ENCODE results near the gene PKP3.
"Not testable (repeated sequence)": the region's sequence is repeated elsewhere in the genome, so short reads cannot be mapped to it uniquely, and the experiment has no call there.

Gene PKP3

GRCh38 chr11:408154-409007, 14.4 kb downstream of the PKP3 start:
- DNase-seq (ENCODE audit: extremely low read depth in 1 of 2, low read depth in 1 of 2): no peak

- DNase-seq (ENCODE audit: extremely low read depth in 1 of 2, low read depth in 1 of 2): no peak
Measured at GRCh38 chr11:409008-409599, 15.1 kb downstream of the PKP3 start.

- DNase-seq (ENCODE audit: extremely low read depth in 1 of 2, low read depth in 1 of 2): no peak
Measured at GRCh38 chr11:409600-410483, 15.8 kb downstream of the PKP3 start.

- not testable (repeated sequence) for DNase-seq (ENCODE audit: extremely low read depth in 1 of 2, low read depth in 1 of 2)
Measured at GRCh38 chr11:410711-411110, 16.7 kb downstream of the PKP3 start.

- DNase-seq (ENCODE audit: extremely low read depth in 1 of 2, low read depth in 1 of 2): not testable (repeated sequence)
Measured at GRCh38 chr11:411520-411919, 17.5 kb downstream of the PKP3 start.

DNA sequence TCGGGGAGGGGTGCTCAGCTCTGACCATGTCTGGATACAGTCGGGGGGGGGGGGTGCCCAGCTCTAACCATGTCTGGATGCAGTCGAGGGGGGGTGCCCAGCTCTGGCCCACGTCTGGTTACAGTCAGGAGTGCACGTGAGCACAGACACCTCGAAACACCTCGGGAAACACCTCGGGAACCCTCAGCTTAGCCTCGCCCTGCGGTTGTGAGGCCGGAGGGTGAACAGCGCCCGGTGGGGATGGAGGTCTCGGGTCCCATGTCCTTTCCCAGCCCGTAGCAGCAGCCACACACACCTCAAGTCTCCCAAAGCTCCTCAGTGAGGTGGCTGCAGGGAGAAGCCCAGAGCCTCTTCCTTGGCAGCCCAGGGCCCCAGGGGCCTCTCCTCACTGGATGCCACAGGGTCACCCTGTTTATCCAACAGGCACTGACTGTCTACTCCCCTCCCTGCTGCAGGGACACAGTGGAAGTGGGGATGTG, 18.7 kb downstream of the PKP3 start:
- DNase-seq (ENCODE audit: extremely low read depth in 1 of 2, low read depth in 1 of 2): no peak

DNA sequence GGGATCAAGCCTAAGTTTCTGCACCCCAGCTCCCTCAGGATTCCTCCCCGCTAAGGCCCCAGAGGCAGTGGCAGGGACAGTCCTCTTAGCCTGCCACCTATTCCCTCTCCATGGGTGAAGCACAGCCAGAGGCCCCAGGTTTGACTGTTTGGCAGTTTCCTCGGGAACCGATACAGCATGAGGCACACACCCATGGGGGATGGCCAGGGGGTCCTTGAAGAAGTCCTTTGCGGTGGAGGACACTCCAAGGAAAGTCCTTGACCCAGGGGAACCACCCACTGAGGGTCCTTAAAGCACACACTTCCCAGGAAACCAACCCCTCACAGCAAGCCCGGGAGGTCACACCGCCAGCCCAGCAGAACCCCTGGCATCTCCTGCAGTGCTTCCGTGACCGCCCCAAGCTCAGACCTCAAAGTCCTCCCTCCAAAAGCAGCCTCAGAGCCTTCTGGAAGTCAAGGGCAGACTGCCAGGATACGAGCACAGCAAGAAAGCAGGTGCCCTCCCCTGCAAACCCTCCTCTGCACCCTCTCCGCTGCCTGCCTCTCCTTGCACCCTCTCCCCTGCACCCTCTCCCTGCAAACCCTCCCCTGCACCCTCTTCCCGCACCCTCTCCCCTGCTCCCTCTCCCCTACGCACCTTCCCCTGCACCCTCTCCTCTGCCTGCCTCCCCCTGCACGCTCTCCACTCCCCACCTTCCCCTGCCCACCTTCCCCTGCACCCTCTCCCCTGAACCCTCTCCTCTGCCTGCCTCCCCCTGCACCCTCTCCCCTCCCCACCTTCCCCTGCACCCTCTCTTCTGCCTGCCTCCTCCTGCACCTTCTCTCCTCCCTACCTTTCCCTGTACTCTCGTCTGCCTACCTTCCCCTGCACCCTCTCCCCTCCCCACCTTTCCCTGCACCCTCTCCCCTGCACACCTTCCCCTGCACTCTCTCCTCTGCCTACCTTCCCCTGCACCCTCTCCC, 19.4 kb downstream of the PKP3 start:
- no peak for DNase-seq (ENCODE audit: extremely low read depth in 1 of 2, low read depth in 1 of 2)

GRCh38 chr11:414318-414857, 20.4 kb downstream of the PKP3 start:
- no peak for DNase-seq (ENCODE audit: extremely low read depth in 1 of 2, low read depth in 1 of 2)

- DNase-seq (ENCODE audit: extremely low read depth in 1 of 2, low read depth in 1 of 2): no peak
Measured at GRCh38 chr11:415640-416041, 21.6 kb downstream of the PKP3 start.

DNA sequence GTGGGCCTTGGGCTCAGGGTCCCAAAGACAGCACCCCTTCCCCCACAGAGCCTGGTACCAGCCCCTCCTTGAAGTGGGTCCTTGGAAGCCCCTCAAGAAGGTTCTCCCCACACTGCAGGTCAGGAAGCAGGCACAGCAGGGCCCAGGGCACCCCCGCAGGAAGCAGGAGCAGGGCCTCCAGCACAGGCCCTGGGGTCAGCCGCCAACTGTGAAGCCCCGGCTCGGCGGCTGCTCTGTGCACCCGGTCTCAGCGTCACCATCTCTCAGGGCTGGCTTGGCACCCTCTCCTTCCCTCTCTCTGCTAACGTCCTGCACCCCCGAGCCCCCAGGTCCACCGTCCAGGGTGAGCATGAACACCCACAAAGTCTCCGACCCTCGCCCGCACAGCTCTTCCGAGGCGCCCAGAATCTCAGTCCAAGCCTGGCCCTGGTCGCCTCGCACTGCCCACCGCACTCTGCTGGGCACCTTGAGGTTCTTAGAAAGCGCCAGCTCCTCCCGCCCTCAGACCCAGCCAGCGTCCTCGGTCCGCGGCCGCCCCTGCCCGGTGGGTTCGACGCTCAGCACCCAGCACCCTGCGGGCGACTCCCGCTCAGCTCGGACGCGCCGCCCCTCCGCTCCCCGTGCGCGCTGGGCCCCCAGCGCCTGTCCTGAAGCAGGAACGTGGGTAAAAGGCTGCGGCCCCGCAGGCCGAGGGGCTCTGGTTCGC, 22.2 kb downstream of the PKP3 start:
- DNase-seq (ENCODE audit: extremely low read depth in 1 of 2, low read depth in 1 of 2): no peak

GRCh38 chr11:416757-417621, 23.0 kb downstream of the PKP3 start:
- peak in 1 of 2 donors; percentile 44 for DNase-seq (ENCODE audit: extremely low read depth in 1 of 2, low read depth in 1 of 2)

GRCh38 chr11:417652-418342, 23.8 kb downstream of the PKP3 start:
- DNase-seq (ENCODE audit: extremely low read depth in 1 of 2, low read depth in 1 of 2): no peak

DNA sequence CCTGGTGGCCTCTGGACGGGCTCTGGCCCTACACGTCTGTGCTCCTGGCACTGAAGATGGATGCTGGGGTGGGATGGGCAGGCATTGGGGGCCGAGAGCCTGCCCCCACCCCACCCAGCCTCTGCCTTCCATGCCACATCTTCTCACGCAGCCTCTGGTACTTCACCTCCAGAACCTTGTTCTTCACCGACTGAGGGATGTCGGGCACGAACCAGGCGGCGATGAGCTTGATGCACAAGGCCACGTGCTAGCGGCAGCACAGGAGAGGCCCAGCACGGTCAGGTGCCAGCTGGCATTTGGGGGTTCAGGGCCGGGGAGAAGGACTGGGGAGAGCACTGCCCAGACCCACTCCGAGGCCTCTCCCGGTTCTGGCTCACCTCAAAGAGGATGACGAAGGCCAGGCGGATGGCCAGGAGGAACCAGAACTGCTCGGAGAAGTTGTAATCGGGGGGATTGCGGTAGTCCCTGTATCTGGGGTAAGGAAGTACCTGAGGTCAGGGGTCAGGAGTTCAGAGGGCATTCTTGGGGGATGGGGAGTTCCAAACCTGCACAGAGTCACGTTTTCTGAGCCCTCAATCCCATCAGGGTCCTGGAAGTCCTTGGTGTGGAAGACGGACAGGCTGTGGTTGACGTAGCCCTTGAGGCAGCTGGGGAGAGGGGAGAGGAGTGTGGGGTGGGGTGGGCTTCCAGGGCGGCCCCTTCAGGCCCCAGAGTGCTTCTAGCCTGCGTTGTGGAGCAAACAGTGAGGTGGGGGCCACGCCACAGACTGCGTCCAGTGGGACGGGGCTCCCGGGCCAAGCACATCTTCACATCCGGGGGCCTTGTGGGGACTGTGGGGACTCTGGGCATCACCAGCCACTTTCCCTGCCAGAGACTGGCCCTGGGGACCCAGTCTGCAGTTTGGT, 24.6 kb downstream of the PKP3 start:
- DNase-seq (ENCODE audit: extremely low read depth in 1 of 2, low read depth in 1 of 2): no peak

GRCh38 chr11:419248-420005, 25.4 kb downstream of the PKP3 start:
- DNase-seq (ENCODE audit: extremely low read depth in 1 of 2, low read depth in 1 of 2): no peak

DNA sequence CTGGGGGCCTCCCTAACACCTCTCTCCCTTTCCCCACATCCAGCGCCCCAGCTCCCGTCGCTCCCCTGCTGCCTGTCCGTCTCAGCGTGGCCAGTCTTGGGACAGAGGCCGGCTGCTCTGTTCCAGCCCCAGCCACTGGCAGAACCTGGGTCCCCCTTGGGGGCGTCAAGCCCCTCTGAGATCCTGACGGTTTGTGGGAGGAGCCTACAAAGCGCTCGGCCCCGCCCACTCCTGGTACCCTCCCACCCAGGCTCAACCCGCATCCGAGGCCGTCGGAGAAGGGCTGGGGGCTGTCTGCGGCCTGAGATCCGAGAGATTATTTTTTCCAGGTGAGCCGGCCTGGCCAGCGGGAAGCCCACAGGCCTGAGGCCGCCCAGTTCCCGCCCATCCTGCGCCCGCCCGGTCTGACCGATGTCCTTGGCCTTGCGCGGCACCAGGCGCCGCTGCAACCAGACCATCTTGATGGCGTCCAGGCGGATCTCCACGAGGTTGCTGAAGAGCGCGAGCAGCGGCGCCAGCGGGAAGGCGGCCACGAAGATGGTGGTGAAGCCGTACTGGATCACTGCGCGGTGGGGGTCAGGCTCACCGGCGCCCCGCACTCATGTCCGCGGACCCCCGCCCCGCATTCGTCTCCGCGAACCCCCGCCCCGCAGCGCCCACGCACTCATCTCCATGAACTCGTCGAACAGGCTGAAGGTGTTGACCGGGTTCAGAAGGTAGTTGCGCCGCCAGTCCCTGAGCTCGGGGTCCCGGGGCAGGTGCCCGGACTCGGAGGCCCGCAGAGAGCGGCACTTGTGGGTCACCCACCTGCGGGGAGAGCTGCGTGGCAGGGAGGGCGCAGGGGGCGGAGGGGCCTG, 26.3 kb downstream of the PKP3 start:
- no peak for DNase-seq (ENCODE audit: extremely low read depth in 1 of 2, low read depth in 1 of 2)

All from activated CD8-positive, alpha-beta memory T cell treated with anti-CD3 and anti-CD28 coated beads for 1 hour (primary cell).